GM18520 (cell line): ENCODE measurements around the gene SLC49A4.

Source experiments
- ATAC-seq: cut with Tn5 transposase; IDR thresholded peaks from one replicate; pipeline ENCODE4 v1.9.1; 2021; ENCODE audit not compliant: unreplicated experiment

Gene SLC49A4

GRCh38 chr3:122927726-122928125 lies 132.9 kb downstream of the SLC49A4 start:
- ATAC-seq: no peak

GRCh38 chr3:122928396-122929187 lies 133.7 kb downstream of the SLC49A4 start:
- no peak for ATAC-seq

GRCh38 chr3:122929188-122930062 lies 134.6 kb downstream of the SLC49A4 start:
- no peak for ATAC-seq

GRCh38 chr3:122930063-122930997 lies 135.5 kb downstream of the SLC49A4 start:
- ATAC-seq: no peak
